KMS-11 (cell line): Measurements from ENCODE around the gene CRYBG1.

ENCODE experiments used
- H2AFZ ChIP-seq: fragments of 200-600 bp; sonication (generic); 2 replicates; pipeline ENCODE4 v1.6.1; 2016; ENCODE audit warnings: antibody characterized with exemption, mixed run types, low read depth
- H3K27ac ChIP-seq: fragments of 200-600 bp; sonication (generic); 2 replicates; pipeline ENCODE4 v1.6.1; 2016; ENCODE audit warnings: mild to moderate bottlenecking, mixed run types
- H3K27me3 ChIP-seq: fragments of 200-600 bp; sonication (generic); 2 replicates; pipeline ENCODE4 v1.6.1; 2017; ENCODE audit warnings: mild to moderate bottlenecking, low read depth, mixed run types, moderate library complexity; ENCODE audit not compliant: insufficient read depth
- H3K36me3 ChIP-seq: fragments of 200-600 bp; sonication (generic); 2 replicates; pipeline ENCODE4 v1.6.1; 2017; ENCODE audit warnings: mild to moderate bottlenecking, mixed run types; ENCODE audit not compliant: insufficient read depth
- H3K4me1 ChIP-seq: fragments of 200-600 bp; sonication (generic); 2 replicates; pipeline ENCODE4 v1.6.1; 2016; ENCODE audit warnings: mild to moderate bottlenecking, low read depth, mixed run types; ENCODE audit not compliant: poor library complexity, severe bottlenecking
- H3K4me2 ChIP-seq: fragments of 200-600 bp; sonication (generic); 2 replicates; pipeline ENCODE4 v1.7.0; 2016; ENCODE audit warnings: mild to moderate bottlenecking, mixed run types
- H3K4me3 ChIP-seq: fragments of 200-600 bp; sonication (generic); IDR thresholded peaks from 2 replicates; pipeline ENCODE4 v1.6.1; 2017; ENCODE audit warnings: low read depth, low read length, mixed read lengths; ENCODE audit not compliant: insufficient read depth
- H3K79me2 ChIP-seq: fragments of 200-600 bp; sonication (generic); 2 replicates; pipeline ENCODE4 v1.6.1; 2016; ENCODE audit warnings: low read depth, mixed run types; ENCODE audit not compliant: insufficient read depth
- H3K9ac ChIP-seq: fragments of 200-600 bp; sonication (generic); 2 replicates; pipeline ENCODE4 v1.6.1; 2016; ENCODE audit warnings: mild to moderate bottlenecking, mixed run types
- H4K20me1 ChIP-seq: fragments of 200-600 bp; sonication (generic); 2 replicates; pipeline ENCODE4 v1.6.1; 2016; ENCODE audit warnings: mild to moderate bottlenecking, mixed run types; ENCODE audit not compliant: insufficient read depth
- TF ChIP-seq, protein P1 (sequence below): fragments of 200-600 bp; sonication (generic); conservative IDR thresholded peaks from 2 replicates; pipeline ENCODE4 v1.6.1; 2017; ENCODE audit warnings: low read depth, mild to moderate bottlenecking, antibody characterized with exemption, low read length, moderate library complexity, mixed read lengths

Gene CRYBG1

DNA sequence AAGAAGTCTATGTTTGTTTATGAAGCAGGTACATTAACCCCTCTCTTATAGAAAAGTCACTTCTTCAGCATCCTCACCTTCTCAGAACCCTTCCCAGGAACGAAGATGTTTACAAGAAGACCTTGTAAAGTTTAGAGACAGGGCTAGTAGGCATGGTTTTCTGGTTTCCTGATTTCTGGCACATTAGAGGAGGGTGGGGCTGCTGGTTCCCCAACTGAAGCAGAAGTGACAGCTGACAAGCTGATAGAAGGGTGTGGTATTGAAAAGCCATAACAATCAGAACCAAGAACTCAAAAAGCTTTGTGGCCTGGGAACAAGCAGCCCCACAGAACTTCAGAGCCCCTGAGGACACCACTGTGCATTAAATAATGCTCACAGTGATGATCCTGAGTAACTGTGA is 177.6 kb downstream of the CRYBG1 start:
- Histone ChIP-seq H3K4me2 (no peak overlapping the region), H3K4me1 (no peaks in the 10 kb centered on the region), H3K27ac (no peak overlapping the region), H3K4me3 (no peak overlapping the region), H3K79me2 (no peaks in the 10 kb centered on the region), H3K36me3 (no peaks in the 10 kb centered on the region), H3K9ac (no peak overlapping the region), H2AFZ (no peak overlapping the region), H3K27me3 (no peaks in the 10 kb centered on the region), H4K20me1 (no peaks in the 10 kb centered on the region)
- TF ChIP-seq, protein P1, sequence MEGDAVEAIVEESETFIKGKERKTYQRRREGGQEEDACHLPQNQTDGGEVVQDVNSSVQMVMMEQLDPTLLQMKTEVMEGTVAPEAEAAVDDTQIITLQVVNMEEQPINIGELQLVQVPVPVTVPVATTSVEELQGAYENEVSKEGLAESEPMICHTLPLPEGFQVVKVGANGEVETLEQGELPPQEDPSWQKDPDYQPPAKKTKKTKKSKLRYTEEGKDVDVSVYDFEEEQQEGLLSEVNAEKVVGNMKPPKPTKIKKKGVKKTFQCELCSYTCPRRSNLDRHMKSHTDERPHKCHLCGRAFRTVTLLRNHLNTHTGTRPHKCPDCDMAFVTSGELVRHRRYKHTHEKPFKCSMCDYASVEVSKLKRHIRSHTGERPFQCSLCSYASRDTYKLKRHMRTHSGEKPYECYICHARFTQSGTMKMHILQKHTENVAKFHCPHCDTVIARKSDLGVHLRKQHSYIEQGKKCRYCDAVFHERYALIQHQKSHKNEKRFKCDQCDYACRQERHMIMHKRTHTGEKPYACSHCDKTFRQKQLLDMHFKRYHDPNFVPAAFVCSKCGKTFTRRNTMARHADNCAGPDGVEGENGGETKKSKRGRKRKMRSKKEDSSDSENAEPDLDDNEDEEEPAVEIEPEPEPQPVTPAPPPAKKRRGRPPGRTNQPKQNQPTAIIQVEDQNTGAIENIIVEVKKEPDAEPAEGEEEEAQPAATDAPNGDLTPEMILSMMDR, result no peak

DNA sequence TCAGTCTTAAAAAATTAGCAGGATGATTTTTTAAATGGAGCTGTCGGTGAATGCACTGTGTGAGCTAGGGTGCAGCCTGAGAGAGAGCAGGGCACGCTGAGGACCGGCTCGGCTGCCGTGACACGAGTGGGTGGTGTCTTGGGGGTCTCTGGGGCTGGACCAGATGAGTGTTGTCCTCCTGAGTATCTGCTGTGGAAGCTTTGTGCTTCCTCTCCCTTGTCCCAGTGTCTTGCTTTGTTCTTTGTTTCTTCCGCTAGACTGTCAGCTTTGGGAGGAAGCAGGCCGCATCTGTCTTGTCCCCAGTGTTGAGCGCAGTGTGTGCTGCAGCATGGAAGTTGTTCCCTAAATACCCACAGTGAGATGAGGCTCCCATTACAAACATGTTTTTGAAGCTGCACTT is 179.4 kb downstream of the CRYBG1 start:
- Histone ChIP-seq H3K4me1 (no peaks in the 10 kb centered on the region), H2AFZ (no peak overlapping the region), H3K4me2 (no peak overlapping the region), H3K4me3 (no peak overlapping the region), H3K9ac (no peak overlapping the region), H4K20me1 (no peaks in the 10 kb centered on the region), H3K27me3 (no peaks in the 10 kb centered on the region), H3K36me3 (no peaks in the 10 kb centered on the region), H3K79me2 (no peaks in the 10 kb centered on the region), H3K27ac (no peak overlapping the region)
- TF ChIP-seq, protein P1, result no peak

DNA sequence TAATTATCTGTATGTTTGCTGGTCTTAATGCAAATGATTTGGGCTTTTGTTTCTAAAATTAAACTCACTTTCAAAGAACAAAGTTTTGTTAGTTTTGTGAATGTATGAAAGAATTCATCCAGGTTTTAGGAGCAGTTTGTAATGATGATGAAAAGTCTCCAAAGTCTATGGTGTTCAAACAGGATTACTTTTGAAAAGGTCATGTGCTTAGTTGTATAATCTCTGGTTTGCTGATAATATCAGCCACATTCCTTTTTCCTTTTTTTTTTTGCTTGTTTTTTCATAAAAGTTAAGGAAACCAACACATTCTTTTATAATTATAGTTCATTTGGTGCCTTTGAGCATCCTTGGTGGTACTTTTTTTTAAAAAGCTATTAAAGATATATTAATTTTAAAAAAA is 179.9 kb downstream of the CRYBG1 start:
- Histone ChIP-seq H4K20me1 (no peaks in the 10 kb centered on the region), H3K4me1 (no peaks in the 10 kb centered on the region), H3K79me2 (no peaks in the 10 kb centered on the region), H3K27me3 (no peaks in the 10 kb centered on the region), H3K4me3 (no peak overlapping the region), H3K9ac (no peak overlapping the region), H3K4me2 (no peak overlapping the region), H2AFZ (no peak overlapping the region), H3K27ac (no peak overlapping the region), H3K36me3 (no peaks in the 10 kb centered on the region)
- TF ChIP-seq, protein P1, result no peak

DNA sequence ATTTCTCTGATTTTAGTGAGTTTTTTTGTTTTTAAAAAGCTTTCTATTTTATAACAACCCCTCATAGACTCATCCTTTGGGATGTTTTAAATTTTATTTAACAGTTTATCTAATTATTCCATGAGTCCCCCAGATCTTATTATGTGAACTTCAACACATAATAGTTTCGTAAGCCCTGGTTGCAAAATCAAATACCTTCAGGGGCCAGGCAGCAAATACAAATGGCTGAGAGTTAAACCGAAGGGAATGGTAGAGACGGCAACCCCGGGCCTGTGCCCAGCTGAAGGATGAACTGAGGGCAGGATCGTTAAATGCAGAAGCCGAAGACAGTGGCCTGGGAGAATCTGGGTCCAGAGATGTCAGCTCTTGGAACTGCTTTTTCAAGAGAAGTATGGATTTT is 180.4 kb downstream of the CRYBG1 start:
- Histone ChIP-seq H3K4me3 (no peak overlapping the region), H3K36me3 (no peaks in the 10 kb centered on the region), H3K4me2 (no peak overlapping the region), H4K20me1 (no peaks in the 10 kb centered on the region), H3K4me1 (no peaks in the 10 kb centered on the region), H3K27me3 (no peaks in the 10 kb centered on the region), H3K9ac (no peak overlapping the region), H3K79me2 (no peaks in the 10 kb centered on the region), H3K27ac (no peak overlapping the region), H2AFZ (no peak overlapping the region)
- TF ChIP-seq, protein P1, result no peak
